HepG2 (cell line): ENCODE measurements around the gene RPTOR. TPM values are rescaled to one million over a fixed set of nuclear protein-coding genes. Genes with fewer than 3 reads are reported as not detected.

Experiments
- ATAC-seq: fragments of 200-7000 bp; cut with Tn5 transposase; 3 replicates; pipeline ENCODE4 v1.9.1; 2020; ENCODE audit warnings: mild to moderate bottlenecking, moderate library complexity
- BruUV-seq: library from RNA; stranded (reverse); fragments of 400-500 nt; replicated peaks from 2 replicates; lab custom pipeline; 2021; lab: Mats Ljungman, UMichigan
- CTCF ChIA-PET: fragments of 300-600 bp; formaldehyde crosslinking; extraction: SDS; loops from one replicate; lab custom pipeline; 2021; ENCODE audit warnings: low total read pairs, inconsistent platforms, low intra/inter-chr PET ratio; lab: Yijun Ruan, JAX
- POLR2A ChIA-PET: fragments of 350-600 bp; sonication (Branson Sonifier 250); formaldehyde crosslinking; loops from one replicate; lab custom pipeline; 2020; ENCODE audit warnings: antibody characterized with exemption, inconsistent platforms; lab: Yijun Ruan, JAX
- DNase-seq: peaks from one replicate; pipeline ENCODE4 v3.0.0-alpha.2; 2015; ENCODE audit warnings: low spot score
- FAIRE-seq: peaks from 3 replicates; lab custom pipeline; 2011; peaks lifted over from hg19 to GRCh38; lab: Jason Lieb, UNC
- H2AFZ ChIP-seq: one replicate; pipeline ENCODE4 v1.6.1; 2011; ENCODE audit warnings: low read length, inconsistent platforms
- H3K27ac ChIP-seq: fragments of 300-600 bp; 3 replicates; pipeline ENCODE4 v1.8.0; 2011; ENCODE audit warnings: mixed run types, mild to moderate bottlenecking, mixed read lengths, low read length, inconsistent platforms; ENCODE audit not compliant: insufficient read depth; ENCODE audit errors: extremely low read length
- H3K27me3 ChIP-seq, 2 experiments: fragments of 200-600 bp in 1 of 2; 2 replicates in 1 of 2; 3 replicates in 1 of 2; pipeline versions ENCODE4 v1.6.0 to v1.8.0; 2011; ENCODE audit warnings: low read length in 2 of 2, mild to moderate bottlenecking in 2 of 2, moderate library complexity in 2 of 2, inconsistent platforms in 1 of 2; ENCODE audit not compliant: insufficient read depth in 2 of 2, control insufficient read depth in 1 of 2
- H3K36me3 ChIP-seq, 2 experiments: fragments of 200-600 bp in 1 of 2; replicated peaks in 1 of 2; 2 replicates in 1 of 2; 3 replicates in 1 of 2; pipeline versions ENCODE4 v1.5.1 to v1.8.0; 2011; ENCODE audit warnings: low read length in 2 of 2, inconsistent platforms in 1 of 2; ENCODE audit not compliant: insufficient read depth in 2 of 2, control insufficient read depth in 1 of 2
- H3K4me1 ChIP-seq: 2 replicates; pipeline ENCODE4 v1.5.1; 2012; ENCODE audit warnings: low read length, inconsistent platforms; ENCODE audit not compliant: insufficient read depth
- H3K4me2 ChIP-seq: 2 replicates; pipeline ENCODE4 v1.6.0; 2011; ENCODE audit warnings: low read depth, low read length, inconsistent platforms
- H3K4me3 ChIP-seq, 3 experiments: fragments of 200-600 bp in 1 of 3; sonication (generic), shearing (Covaris generic) in 1 of 3; replicated peaks in 1 of 3; 2 replicates each; pipeline ENCODE4 v1.5.1; 2011 to 2016; ENCODE audit warnings: low read length in 3 of 3, inconsistent platforms in 2 of 3, low read depth in 2 of 3, mild to moderate bottlenecking in 2 of 3, control low read depth in 1 of 3, mixed read lengths in 1 of 3; ENCODE audit not compliant: insufficient read depth in 1 of 3
- H3K79me2 ChIP-seq: one replicate; pipeline ENCODE4 v1.6.1; 2011; ENCODE audit warnings: low read length, inconsistent platforms; ENCODE audit not compliant: insufficient read depth
- H3K9ac ChIP-seq: 2 replicates; pipeline ENCODE4 v1.6.0; 2011; ENCODE audit warnings: mild to moderate bottlenecking, low read depth, low read length, inconsistent platforms; ENCODE audit not compliant: insufficient read depth
- H3K9me3 ChIP-seq: 2 replicates; pipeline ENCODE4 v1.5.1; 2012; ENCODE audit warnings: mild to moderate bottlenecking, low read length
- H4K20me1 ChIP-seq: 2 replicates; pipeline ENCODE4 v1.6.0; 2011; ENCODE audit warnings: inconsistent platforms, mild to moderate bottlenecking, low read length, moderate library complexity; ENCODE audit not compliant: insufficient read depth
- ELF1 ChIP-seq: sonication (generic); formaldehyde crosslinking; IDR thresholded peaks from 2 replicates; pipeline ENCODE4 v1.4.0; 2020; ENCODE audit warnings: missing genetic modification reagents
- FOXM1 ChIP-seq: sonication (generic); formaldehyde crosslinking; IDR thresholded peaks from 2 replicates; pipeline ENCODE4 v1.5.0; 2020; ENCODE audit warnings: missing genetic modification reagents
- GMEB2 ChIP-seq: IDR thresholded peaks from 2 replicates; pipeline ENCODE4 v1.6.1; 2016; ENCODE audit warnings: missing biosample characterization, missing genetic modification reagents, low read depth
- MATR3 ChIP-seq: sonication (generic); formaldehyde crosslinking; IDR thresholded peaks from 2 replicates; pipeline ENCODE4 v1.4.0; 2020; ENCODE audit warnings: missing genetic modification reagents
- NFE2 ChIP-seq: sonication (generic); formaldehyde crosslinking; IDR thresholded peaks from 2 replicates; pipeline ENCODE4 v1.4.0; 2020; ENCODE audit warnings: missing genetic modification reagents
- NR2F2 ChIP-seq: IDR thresholded peaks from 2 replicates; pipeline ENCODE4 v1.6.1; 2012; ENCODE audit warnings: low read depth, inconsistent platforms, borderline replicate concordance
- REL ChIP-seq: sonication (generic); formaldehyde crosslinking; conservative IDR thresholded peaks from 2 replicates; pipeline ENCODE4 v1.8.0; 2022; ENCODE audit warnings: mild to moderate bottlenecking, missing genetic modification reagents, moderate library complexity
- SMAD9 ChIP-seq: sonication (generic); formaldehyde crosslinking; IDR thresholded peaks from 2 replicates; pipeline ENCODE4 v1.5.1; 2020; ENCODE audit warnings: mild to moderate bottlenecking, missing genetic modification reagents
- ZFP62 ChIP-seq: sonication (generic); formaldehyde crosslinking; IDR thresholded peaks from 2 replicates; pipeline ENCODE4 v1.4.0; 2020; ENCODE audit warnings: missing genetic modification reagents
- ZNF782 ChIP-seq: sonication (generic); formaldehyde crosslinking; IDR thresholded peaks from 2 replicates; pipeline ENCODE4 v1.4.0; 2020; ENCODE audit warnings: missing genetic modification reagents, mild to moderate bottlenecking, borderline replicate concordance
- ZUFSP ChIP-seq: sonication (generic); formaldehyde crosslinking; IDR thresholded peaks from 2 replicates; pipeline ENCODE4 v1.9.0; 2021; ENCODE audit warnings: missing genetic modification reagents, mild to moderate bottlenecking, borderline replicate concordance
- WGBS: methylation state at CpG from one replicate; pipeline ENCODE4 v1.1.6; 2017; ENCODE audit warnings: low lambda C conversion rate; 5-methylcytosine and 5-hydroxymethylcytosine counted together
- in situ Hi-C: cut with HindIII; loops from 2 replicates; pipeline ENCODE4 v1.10.0; 2017; ENCODE audit warnings: low pct_unique_long_range_greater_than_20kb; ENCODE audit not compliant: extremely low pct_ligation_motif_present
- intact Hi-C: fragments of 100-400 bp; cut with micrococcal nuclease; formaldehyde crosslinking; loops from one replicate; pipeline ENCODE4 v1.10.0; 2022; ENCODE audit not compliant: unreplicated experiment
- polyA plus RNA-seq, 8 experiments: library from polyadenylated mRNA; depleted of rRNA in 3 of 8; stranded (reverse) in 7 of 8; unstranded in 1 of 8; fragments of >200 nt; fragmentation: Illumina TruSeq in 4 of 8; extraction: Trizol in 4 of 8; gene quantifications; 2 replicates each; pipeline versions ENCODE4 v1.2.1 to v1.2.3, GENCODE V29; 2011 to 2016; ENCODE audit warnings: low read depth in 4 of 8, missing spikeins in 1 of 8, mixed read lengths in 1 of 8; ENCODE audit not compliant: insufficient read depth in 1 of 8
- total RNA-seq, 5 experiments: library from RNA; depleted of rRNA; stranded (reverse); fragments of >200 nt; fragmentation: Illumina TruSeq; extraction: Trizol; gene quantifications; 2 replicates each; pipeline ENCODE4 v1.2.3, GENCODE V29; 2016; ENCODE audit warnings: low read depth in 1 of 5
- TF ChIP-seq, protein P1 (sequence below): sonication (generic); formaldehyde crosslinking; IDR thresholded peaks from 2 replicates; pipeline ENCODE4 v1.4.0; 2020; ENCODE audit warnings: missing genetic modification reagents
- TF ChIP-seq, protein P2 (sequence below): IDR thresholded peaks from 2 replicates; pipeline ENCODE4 v1.6.1; 2012; ENCODE audit warnings: inconsistent platforms
- TF ChIP-seq, protein P3 (sequence below): sonication (generic); formaldehyde crosslinking; IDR thresholded peaks from 2 replicates; pipeline ENCODE4 v1.4.0; 2020; ENCODE audit warnings: missing genetic modification reagents
- TF ChIP-seq, protein P4 (sequence below): sonication (generic); formaldehyde crosslinking; IDR thresholded peaks from 2 replicates; pipeline ENCODE4 v1.4.0; 2020; ENCODE audit warnings: low read depth, mild to moderate bottlenecking, missing genetic modification reagents

The RPTOR gene
- total and polyA plus RNA-seq, 2 of the 13 experiments (the other 11 are each of a cell fraction or from before 2014, with no cell fraction given) = 6.6 to 25.3 TPM

DNA sequence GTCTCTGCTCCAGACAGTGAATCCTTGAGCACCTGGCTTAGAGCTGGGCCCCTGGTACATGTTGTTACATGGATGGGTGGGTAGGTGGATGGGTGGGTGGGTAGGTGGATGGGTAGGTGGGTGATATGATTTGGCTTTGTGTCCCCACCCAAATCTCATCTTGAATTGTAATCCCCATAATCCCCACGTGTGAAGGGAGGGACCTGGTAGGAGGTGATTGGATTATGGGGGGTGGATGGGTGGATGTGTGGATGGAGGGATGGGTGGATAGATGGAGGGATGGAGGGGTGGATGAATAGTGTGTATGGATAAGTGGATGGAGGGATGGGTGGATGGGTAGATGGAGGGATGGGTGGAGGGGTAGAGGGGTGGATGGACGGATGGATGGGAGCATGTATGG is 41.6 kb upstream of the RPTOR start:
- H3K27ac ChIP-seq = no peak overlapping the region
- H3K4me3 ChIP-seq = no peak overlapping the region
- H3K9me3 ChIP-seq = no peaks in the 10 kb centered on the region
- no peak overlapping the region for H3K9ac ChIP-seq
- peaks cover 32% of the 10 kb centered on the region for H3K4me1 ChIP-seq
- POLR2A ChIA-PET = interaction anchor here (0.8 kb wide), 1 partner anchor 77 kb away, joined by 4 read pairs; no protein-coding TSS in a partner anchor
- DNase-seq = no peak
- H3K79me2 ChIP-seq = no peaks in the 10 kb centered on the region
- TF ChIP-seq NR2F2 (no peak), ZFP62 (CRISPR knock-in tag) (no peak), NFE2 (no peak), FOXM1 (no peak), GMEB2 (no peak), ZUFSP (CRISPR knock-in tag) (no peak), SMAD9 (CRISPR knock-in tag) (no peak), REL (CRISPR knock-in tag) (no peak), ZNF782 (no peak), MATR3 (no peak), ELF1 (CRISPR knock-in tag) (no peak)
- TF ChIP-seq, protein P1, sequence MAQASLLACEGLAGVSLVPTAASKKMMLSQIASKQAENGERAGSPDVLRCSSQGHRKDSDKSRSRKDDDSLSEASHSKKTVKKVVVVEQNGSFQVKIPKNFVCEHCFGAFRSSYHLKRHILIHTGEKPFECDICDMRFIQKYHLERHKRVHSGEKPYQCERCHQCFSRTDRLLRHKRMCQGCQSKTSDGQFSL (CRISPR knock-in tag) = no peak
- TF ChIP-seq, protein P2, sequence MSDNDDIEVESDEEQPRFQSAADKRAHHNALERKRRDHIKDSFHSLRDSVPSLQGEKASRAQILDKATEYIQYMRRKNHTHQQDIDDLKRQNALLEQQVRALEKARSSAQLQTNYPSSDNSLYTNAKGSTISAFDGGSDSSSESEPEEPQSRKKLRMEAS = no peak
- TF ChIP-seq, protein P3, sequence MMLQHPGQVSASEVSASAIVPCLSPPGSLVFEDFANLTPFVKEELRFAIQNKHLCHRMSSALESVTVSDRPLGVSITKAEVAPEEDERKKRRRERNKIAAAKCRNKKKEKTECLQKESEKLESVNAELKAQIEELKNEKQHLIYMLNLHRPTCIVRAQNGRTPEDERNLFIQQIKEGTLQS (CRISPR knock-in tag) = no peak
- TF ChIP-seq, protein P4, sequence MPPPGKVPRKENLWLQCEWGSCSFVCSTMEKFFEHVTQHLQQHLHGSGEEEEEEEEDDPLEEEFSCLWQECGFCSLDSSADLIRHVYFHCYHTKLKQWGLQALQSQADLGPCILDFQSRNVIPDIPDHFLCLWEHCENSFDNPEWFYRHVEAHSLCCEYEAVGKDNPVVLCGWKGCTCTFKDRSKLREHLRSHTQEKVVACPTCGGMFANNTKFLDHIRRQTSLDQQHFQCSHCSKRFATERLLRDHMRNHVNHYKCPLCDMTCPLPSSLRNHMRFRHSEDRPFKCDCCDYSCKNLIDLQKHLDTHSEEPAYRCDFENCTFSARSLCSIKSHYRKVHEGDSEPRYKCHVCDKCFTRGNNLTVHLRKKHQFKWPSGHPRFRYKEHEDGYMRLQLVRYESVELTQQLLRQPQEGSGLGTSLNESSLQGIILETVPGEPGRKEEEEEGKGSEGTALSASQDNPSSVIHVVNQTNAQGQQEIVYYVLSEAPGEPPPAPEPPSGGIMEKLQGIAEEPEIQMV (CRISPR knock-in tag) = no peak
- TF ChIP-seq, all 625 proteins: peak for 0
- Histone ChIP-seq H2AFZ (no peak overlapping the region), H3K27me3 (peaks cover 18 to 69% of the 10 kb centered on the region in 2 experiments; a peak in 4 of 5 replicates), H3K4me2 (no peak overlapping the region), H4K20me1 (no peaks in the 10 kb centered on the region), H3K36me3 (no peaks in the 10 kb centered on the region)
- no TSS peak for BruUV-seq
- FAIRE-seq = no peak
- 5% methylated on average over 2 of the region's 2 CpGs for WGBS
- CTCF ChIA-PET = no interaction called here
- ATAC-seq = no peak
- in situ Hi-C loops (no loop called here), intact Hi-C loops (no loop called here)
